Endometrium (tissue), 2 donors: Measurements from ENCODE around the gene KCNQ1.

Source experiments
- FAIRE-seq: peaks from 2 replicates; lab custom pipeline; 2012; peaks lifted over from hg19 to GRCh38; lab: Jason Lieb, UNC
- donor health status: control.
- donor health status: control.

Gene KCNQ1

GRCh38 chr11:2535673-2536439 lies 91.0 kb downstream of the KCNQ1 start:
- no peak for FAIRE-seq

GRCh38 chr11:2536440-2536989 lies 91.7 kb downstream of the KCNQ1 start:
- no peak for FAIRE-seq

GRCh38 chr11:2537010-2537705 lies 92.3 kb downstream of the KCNQ1 start:
- FAIRE-seq = no peak

- no peak for FAIRE-seq
Measured at GRCh38 chr11:2537896-2538724, 93.3 kb downstream of the KCNQ1 start.

- FAIRE-seq = no peak
Measured at GRCh38 chr11:2538951-2539350, 94.1 kb downstream of the KCNQ1 start.

GRCh38 chr11:2539371-2540222 lies 94.8 kb downstream of the KCNQ1 start:
- no peak for FAIRE-seq

- no peak for FAIRE-seq
Measured at GRCh38 chr11:2540223-2540991, 95.6 kb downstream of the KCNQ1 start.

GRCh38 chr11:2540992-2541680 lies 96.3 kb downstream of the KCNQ1 start:
- FAIRE-seq = no peak

GRCh38 chr11:2541881-2542361 lies 97.1 kb downstream of the KCNQ1 start:
- FAIRE-seq = no peak

GRCh38 chr11:2542406-2542805 lies 97.6 kb downstream of the KCNQ1 start:
- no peak for FAIRE-seq

GRCh38 chr11:2547806-2548205 lies 103.0 kb downstream of the KCNQ1 start:
- FAIRE-seq = no peak

- no peak for FAIRE-seq
Measured at GRCh38 chr11:2548596-2548995, 103.8 kb downstream of the KCNQ1 start.

GRCh38 chr11:2549080-2549479 lies 104.3 kb downstream of the KCNQ1 start:
- no peak for FAIRE-seq

GRCh38 chr11:2549491-2549875 lies 104.7 kb downstream of the KCNQ1 start:
- no peak for FAIRE-seq

- no peak for FAIRE-seq
Measured at GRCh38 chr11:2549876-2550605, 105.2 kb downstream of the KCNQ1 start.

- no peak for FAIRE-seq
Measured at GRCh38 chr11:2550606-2550970, 105.8 kb downstream of the KCNQ1 start.

- no peak for FAIRE-seq
Measured at GRCh38 chr11:2551131-2551530, 106.3 kb downstream of the KCNQ1 start.

GRCh38 chr11:2552210-2552609 lies 107.4 kb downstream of the KCNQ1 start:
- FAIRE-seq = no peak

- FAIRE-seq = no peak
Measured at GRCh38 chr11:2553198-2553597, 108.4 kb downstream of the KCNQ1 start.
